ENCODE measurements around the gene RRAGC. TPM values are rescaled to one million over a fixed set of nuclear protein-coding genes. Genes with fewer than 3 reads are reported as not detected.
A peak's percentile ranks its signal among the peaks of the same experiment; 100 is the strongest.

Gene RRAGC
- total and polyA plus RNA-seq, 2 donors (not counting 1 experiment from before 2014, with no cell fraction given): 27.4 to 53.4 TPM

- Histone ChIP-seq H3K79me2 (ENCODE audit: control insufficient read depth, insufficient read depth, low read length) (no peaks in the 10 kb centered on the region), H3K27me3 (ENCODE audit: control insufficient read depth, insufficient read depth, low read length) (no peaks in the 10 kb centered on the region), H3K4me1 (ENCODE audit: control insufficient read depth, extremely low read depth, insufficient read depth, low read length) (no peaks in the 10 kb centered on the region), H3K4me3 (replicated peaks in 1 of 4; ENCODE audit: control extremely low read depth in 1 of 4, insufficient read depth in 1 of 4, low read depth in 3 of 4, low read length in 4 of 4) (no peak overlapping the region), H2AFZ (ENCODE audit: low read length) (no peak overlapping the region), H3K9ac (ENCODE audit: insufficient read depth, low read length) (no peak overlapping the region), H3K27ac (ENCODE audit: insufficient read depth, low read length) (no peak overlapping the region), H3K4me2 (ENCODE audit: extremely low read depth, insufficient read depth, low read length) (no peak overlapping the region), H4K20me1 (ENCODE audit: control insufficient read depth, extremely low read depth, insufficient read depth, low read length) (no peaks in the 10 kb centered on the region), H3K9me3 (ENCODE audit: control insufficient read depth, insufficient read depth, low read depth, low read length) (no peaks in the 10 kb centered on the region), H3K36me3 (ENCODE audit: control insufficient read depth, insufficient read depth, low read length) (no peaks in the 10 kb centered on the region)
- no peak for DNase-seq (ENCODE audit: low read depth in 2 of 2)
- TF ChIP-seq CTCF (conservative IDR thresholded peaks at IDR 0.05 in 1 of 2, IDR thresholded peaks at IDR 0.05 in 1 of 2; ENCODE audit: low read depth in 1 of 2, low read length in 2 of 2): no peak
- TF ChIP-seq EZH2 (IDR thresholded peaks at IDR 0.05; ENCODE audit: low read length, missing control alignments): no peak
Observed at GRCh38 chr1:38892976-38893375, 33.4 kb upstream of the RRAGC start.

GRCh38 chr1:38891753-38892152 is 32.2 kb upstream of the RRAGC start:
- no peaks in the 10 kb centered on the region for H3K27me3 ChIP-seq (ENCODE audit: control insufficient read depth, insufficient read depth, low read length)
- no peaks in the 10 kb centered on the region for H4K20me1 ChIP-seq (ENCODE audit: control insufficient read depth, extremely low read depth, insufficient read depth, low read length)
- no peaks in the 10 kb centered on the region for H3K79me2 ChIP-seq (ENCODE audit: control insufficient read depth, insufficient read depth, low read length)
- TF ChIP-seq EZH2 (IDR thresholded peaks at IDR 0.05; ENCODE audit: low read length, missing control alignments): no peak
- no peak for TF ChIP-seq CTCF (conservative IDR thresholded peaks at IDR 0.05 in 1 of 2, IDR thresholded peaks at IDR 0.05 in 1 of 2; ENCODE audit: low read depth in 1 of 2, low read length in 2 of 2)
- no peak overlapping the region for H3K4me2 ChIP-seq (ENCODE audit: extremely low read depth, insufficient read depth, low read length)
- H3K9ac ChIP-seq (ENCODE audit: insufficient read depth, low read length): no peak overlapping the region
- DNase-seq (ENCODE audit: low read depth in 2 of 2): peak in 1 of 2 donors; percentile 30
- no peaks in the 10 kb centered on the region for H3K36me3 ChIP-seq (ENCODE audit: control insufficient read depth, insufficient read depth, low read length)
- no peak overlapping the region for H3K4me3 ChIP-seq (replicated peaks in 1 of 4; ENCODE audit: control extremely low read depth in 1 of 4, insufficient read depth in 1 of 4, low read depth in 3 of 4, low read length in 4 of 4)
- H2AFZ ChIP-seq (ENCODE audit: low read length): no peak overlapping the region
- no peak overlapping the region for H3K27ac ChIP-seq (ENCODE audit: insufficient read depth, low read length)
- no peaks in the 10 kb centered on the region for H3K9me3 ChIP-seq (ENCODE audit: control insufficient read depth, insufficient read depth, low read depth, low read length)
- H3K4me1 ChIP-seq (ENCODE audit: control insufficient read depth, extremely low read depth, insufficient read depth, low read length): no peaks in the 10 kb centered on the region

- TF ChIP-seq EZH2 (IDR thresholded peaks at IDR 0.05; ENCODE audit: low read length, missing control alignments) (no peak), CTCF (conservative IDR thresholded peaks at IDR 0.05 in 1 of 2, IDR thresholded peaks at IDR 0.05 in 1 of 2; ENCODE audit: low read depth in 1 of 2, low read length in 2 of 2) (no peak)
- H3K4me3 ChIP-seq (replicated peaks in 1 of 4; ENCODE audit: control extremely low read depth in 1 of 4, insufficient read depth in 1 of 4, low read depth in 3 of 4, low read length in 4 of 4): no peak overlapping the region
- no peak overlapping the region for H3K4me2 ChIP-seq (ENCODE audit: extremely low read depth, insufficient read depth, low read length)
- no peak overlapping the region for H2AFZ ChIP-seq (ENCODE audit: low read length)
- H3K27ac ChIP-seq (ENCODE audit: insufficient read depth, low read length): no peak overlapping the region
- H3K4me1 ChIP-seq (ENCODE audit: control insufficient read depth, extremely low read depth, insufficient read depth, low read length): no peaks in the 10 kb centered on the region
- no peaks in the 10 kb centered on the region for H3K27me3 ChIP-seq (ENCODE audit: control insufficient read depth, insufficient read depth, low read length)
- H3K9me3 ChIP-seq (ENCODE audit: control insufficient read depth, insufficient read depth, low read depth, low read length): no peaks in the 10 kb centered on the region
- H3K36me3 ChIP-seq (ENCODE audit: control insufficient read depth, insufficient read depth, low read length): no peaks in the 10 kb centered on the region
- H3K79me2 ChIP-seq (ENCODE audit: control insufficient read depth, insufficient read depth, low read length): no peaks in the 10 kb centered on the region
- H4K20me1 ChIP-seq (ENCODE audit: control insufficient read depth, extremely low read depth, insufficient read depth, low read length): no peaks in the 10 kb centered on the region
- H3K9ac ChIP-seq (ENCODE audit: insufficient read depth, low read length): no peak overlapping the region
- no peak for DNase-seq (ENCODE audit: low read depth in 2 of 2)
Observed at GRCh38 chr1:38889589-38889988, 30.0 kb upstream of the RRAGC start.
